Neuronal stem cell (in vitro differentiated cells): ENCODE data around the gene GZF1.

ENCODE experiments used
- DNase-seq: peaks from one replicate; pipeline ENCODE4 v3.0.0-alpha.2; 2013; ENCODE audit warnings: low spot score
- H2AFZ ChIP-seq: one replicate; pipeline ENCODE4 v1.6.1; 2013; ENCODE audit warnings: mild to moderate bottlenecking, low read length, inconsistent platforms
- H2AK5ac ChIP-seq: 2 replicates; pipeline ENCODE4 v1.6.1; 2013; ENCODE audit warnings: low read depth, mild to moderate bottlenecking, inconsistent platforms, low read length, moderate library complexity, mixed read lengths
- H2BK120ac ChIP-seq: 2 replicates; pipeline ENCODE4 v1.6.1; 2013; ENCODE audit warnings: low read depth, mild to moderate bottlenecking, inconsistent platforms, low read length, moderate library complexity, mixed read lengths
- H2BK12ac ChIP-seq: one replicate; pipeline ENCODE4 v1.6.1; 2013; ENCODE audit warnings: low read length, inconsistent platforms
- H2BK15ac ChIP-seq: 2 replicates; pipeline ENCODE4 v1.6.1; 2013; ENCODE audit warnings: mild to moderate bottlenecking, low read length, inconsistent platforms, mixed read lengths
- H2BK5ac ChIP-seq: one replicate; pipeline ENCODE4 v1.6.1; 2013; ENCODE audit warnings: inconsistent platforms, mild to moderate bottlenecking, low read length, moderate library complexity
- H3K14ac ChIP-seq: one replicate; pipeline ENCODE4 v1.6.1; 2013; ENCODE audit warnings: low read length, inconsistent platforms
- H3K18ac ChIP-seq: 2 replicates; pipeline ENCODE4 v1.6.1; 2013; ENCODE audit warnings: low read length, inconsistent platforms
- H3K23ac ChIP-seq: 2 replicates; pipeline ENCODE4 v1.6.1; 2013; ENCODE audit warnings: low read depth, mild to moderate bottlenecking, mixed read lengths, low read length, inconsistent platforms; ENCODE audit not compliant: poor library complexity
- H3K27ac ChIP-seq: replicated peaks from 3 replicates; pipeline ENCODE4 v1.5.1; 2013; ENCODE audit warnings: low read length, inconsistent platforms
- H3K27me3 ChIP-seq, 3 experiments: 2 replicates each; pipeline ENCODE4 v1.6.1; 2013; ENCODE audit warnings: low read length in 3 of 3, mild to moderate bottlenecking in 2 of 3, inconsistent platforms in 1 of 3, low read depth in 1 of 3, mixed read lengths in 1 of 3, moderate library complexity in 1 of 3; ENCODE audit not compliant: control insufficient read depth in 3 of 3, insufficient read depth in 3 of 3
- H3K36me3 ChIP-seq, 2 donors: replicated peaks in 1 of 2; 2 replicates each; pipeline ENCODE4 v1.6.1; 2013; ENCODE audit warnings: low read length in 2 of 2; ENCODE audit not compliant: control insufficient read depth in 2 of 2, insufficient read depth in 2 of 2
- H3K4ac ChIP-seq: 2 replicates; pipeline ENCODE4 v1.6.1; 2013; ENCODE audit warnings: inconsistent platforms, mild to moderate bottlenecking, low read length, moderate library complexity
- H3K4me1 ChIP-seq, 2 donors: 1 replicate in 1 of 2; 2 replicates in 1 of 2; pipeline ENCODE4 v1.6.1; 2013; ENCODE audit warnings: low read length in 2 of 2, low read depth in 1 of 2; ENCODE audit not compliant: control insufficient read depth in 2 of 2, insufficient read depth in 1 of 2
- H3K4me2 ChIP-seq: one replicate; pipeline ENCODE4 v1.6.1; 2013; ENCODE audit warnings: mild to moderate bottlenecking, low read length, inconsistent platforms; ENCODE audit not compliant: insufficient read depth, poor library complexity, severe bottlenecking
- H3K4me3 ChIP-seq, 2 donors: 2 replicates each; pipeline ENCODE4 v1.5.1; 2013; ENCODE audit warnings: low read length in 2 of 2, mild to moderate bottlenecking in 2 of 2, inconsistent platforms in 1 of 2, moderate library complexity in 1 of 2
- H3K79me1 ChIP-seq: one replicate; pipeline ENCODE4 v1.6.1; 2013; ENCODE audit warnings: low read depth, mild to moderate bottlenecking, inconsistent platforms, low read length, moderate library complexity
- H3K9ac ChIP-seq: one replicate; pipeline ENCODE4 v1.6.1; 2013; ENCODE audit warnings: mild to moderate bottlenecking, low read depth, low read length, inconsistent platforms; ENCODE audit not compliant: poor library complexity
- H3K9me3 ChIP-seq, 2 donors: replicated peaks in 1 of 2; 2 replicates each; pipeline versions ENCODE3 to v1.6.1; 2013; ENCODE audit warnings: low read length in 2 of 2, mild to moderate bottlenecking in 2 of 2, inconsistent platforms in 1 of 2, low read depth in 1 of 2, mixed read lengths in 1 of 2, moderate library complexity in 1 of 2; ENCODE audit not compliant: control insufficient read depth in 2 of 2, insufficient read depth in 1 of 2
- H4K8ac ChIP-seq: one replicate; pipeline ENCODE4 v1.6.1; 2013; ENCODE audit warnings: low read depth, mild to moderate bottlenecking, inconsistent platforms, low read length, moderate library complexity
- H4K91ac ChIP-seq: one replicate; pipeline ENCODE4 v1.6.1; 2013; ENCODE audit warnings: low read length, low read depth, mild to moderate bottlenecking, inconsistent platforms; ENCODE audit not compliant: poor library complexity
- WGBS, 2 donors: extraction: QIAGEN DNeasy Blood & Tissue Kit; methylation state at CpG; one replicate each; pipeline ENCODE4 v1.1.7; 2013; ENCODE audit warnings: missing lambda C conversion rate in 2 of 2, mixed read lengths in 1 of 2; ENCODE audit not compliant: insufficient read length in 2 of 2, insufficient replicate concordance in 1 of 2; ENCODE audit errors: extremely low coverage in 2 of 2; 5-methylcytosine and 5-hydroxymethylcytosine counted together

Gene GZF1

GRCh38 chr20:23410916-23411695 is 49.1 kb downstream of the GZF1 start:
- Histone ChIP-seq H2BK12ac (no peak overlapping the region), H3K9me3 (no peaks in the 10 kb centered on the region), H3K18ac (no peak overlapping the region), H2BK120ac (no peak overlapping the region), H4K8ac (no peak overlapping the region), H3K4me3 (no peak overlapping the region), H3K23ac (no peak overlapping the region), H2BK15ac (no peak overlapping the region), H4K91ac (no peak overlapping the region), H3K79me1 (peaks cover 2% of the 10 kb centered on the region), H3K27me3 (no peaks in the 10 kb centered on the region), H3K36me3 (peaks cover 0 to 3% of the 10 kb centered on the region in 2 donors), H3K9ac (no peak overlapping the region), H2AFZ (no peak overlapping the region), H3K4me1 (no peaks in the 10 kb centered on the region), H3K4me2 (no peak overlapping the region), H2AK5ac (no peak overlapping the region), H3K27ac (no peak overlapping the region), H2BK5ac (no peak overlapping the region), H3K14ac (no peak overlapping the region), H3K4ac (no peak overlapping the region)
- no peak for DNase-seq
- WGBS, 2 donors, result no CpG with 5 or more reads among the region's 3 CpGs

- no peak overlapping the region for H3K14ac ChIP-seq
- no peak overlapping the region for H2BK15ac ChIP-seq
- no peaks in the 10 kb centered on the region for H3K4me1 ChIP-seq
These were observed 50.0 kb downstream of the GZF1 start for GRCh38 chr20:23412026-23412425.

GRCh38 chr20:23413862-23414422 is 52.0 kb downstream of the GZF1 start:
- H4K91ac ChIP-seq, result no peak overlapping the region
- no peaks in the 10 kb centered on the region for H3K9me3 ChIP-seq
- H3K4ac ChIP-seq, result no peak overlapping the region
- no peak overlapping the region for H3K4me3 ChIP-seq
- no peak overlapping the region for H3K14ac ChIP-seq
- no peak overlapping the region for H2BK15ac ChIP-seq
- peaks cover 2% of the 10 kb centered on the region for H3K79me1 ChIP-seq
- no peaks in the 10 kb centered on the region for H3K4me1 ChIP-seq
- no peak overlapping the region for H2AK5ac ChIP-seq
- WGBS, 2 donors, result no CpG with 5 or more reads among the region's 3 CpGs
- H3K18ac ChIP-seq, result no peak overlapping the region
- no peak overlapping the region for H4K8ac ChIP-seq
- H3K36me3 ChIP-seq, result peaks cover 0 to 3% of the 10 kb centered on the region in 2 donors
- no peak overlapping the region for H3K27ac ChIP-seq
- H2BK12ac ChIP-seq, result no peak overlapping the region
- H3K23ac ChIP-seq, result no peak overlapping the region
- DNase-seq, result no peak
- no peak overlapping the region for H3K4me2 ChIP-seq
- no peak overlapping the region for H2AFZ ChIP-seq
- H3K9ac ChIP-seq, result no peak overlapping the region
- no peak overlapping the region for H2BK120ac ChIP-seq
- no peak overlapping the region for H2BK5ac ChIP-seq
- H3K27me3 ChIP-seq, result no peaks in the 10 kb centered on the region

More at GRCh38 chr20:23412026-23412425, 50.0 kb downstream of the GZF1 start:
- Histone ChIP-seq H3K4me3 (no peak overlapping the region), H3K27ac (no peak overlapping the region), H2BK120ac (no peak overlapping the region), H4K8ac (no peak overlapping the region), H3K4me2 (no peak overlapping the region), H3K18ac (no peak overlapping the region), H2AK5ac (no peak overlapping the region), H3K9me3 (no peaks in the 10 kb centered on the region), H2AFZ (no peak overlapping the region), H3K9ac (no peak overlapping the region), H4K91ac (no peak overlapping the region), H3K36me3 (peaks cover 0 to 3% of the 10 kb centered on the region in 2 donors), H3K79me1 (peaks cover 2% of the 10 kb centered on the region), H3K23ac (no peak overlapping the region), H3K27me3 (no peaks in the 10 kb centered on the region), H2BK5ac (no peak overlapping the region), H2BK12ac (no peak overlapping the region), H3K4ac (no peak overlapping the region)
- no CpG with 5 or more reads among the region's 1 CpG for whole genome bisulfite sequencing, 2 donors
- no peak for DNase-seq

GRCh38 chr20:23414526-23415188 is 52.7 kb downstream of the GZF1 start:
- Histone ChIP-seq H3K4me2 (no peak overlapping the region), H2AFZ (no peak overlapping the region), H3K79me1 (peaks cover 2% of the 10 kb centered on the region), H2BK12ac (no peak overlapping the region), H3K4ac (no peak overlapping the region), H3K9me3 (no peaks in the 10 kb centered on the region), H2BK15ac (no peak overlapping the region), H3K4me3 (no peak overlapping the region), H3K9ac (no peak overlapping the region), H3K18ac (no peak overlapping the region), H3K27ac (no peak overlapping the region), H4K91ac (no peak overlapping the region), H2BK5ac (no peak overlapping the region), H2BK120ac (no peak overlapping the region), H3K23ac (no peak overlapping the region), H4K8ac (no peak overlapping the region), H2AK5ac (no peak overlapping the region), H3K14ac (no peak overlapping the region), H3K36me3 (peaks cover 0 to 3% of the 10 kb centered on the region in 2 donors), H3K4me1 (peaks cover 0 to 1% of the 10 kb centered on the region in 2 donors), H3K27me3 (no peaks in the 10 kb centered on the region)
- DNase-seq, result no peak
- WGBS, 2 donors, result no CpG with 5 or more reads among the region's 1 CpG
